Lower leg skin (tissue), 3 donors: ENCODE data around the gene IDNK.

ENCODE experiments used
- POLR2A ChIP-seq, 2 donors: fragments of 450-650 bp; IDR thresholded peaks; one replicate each; pipeline ENCODE4 v1.6.1; 2016 to 2017; ENCODE audit warnings: antibody characterized with exemption in 2 of 2, mild to moderate bottlenecking in 1 of 2, moderate library complexity in 1 of 2
- TF ChIP-seq, protein P1 (sequence below), 3 donors: fragments of 450-650 bp; IDR thresholded peaks; one replicate each; pipeline ENCODE4 v1.5.1; 2016; ENCODE audit warnings: antibody characterized with exemption in 3 of 3, mild to moderate bottlenecking in 3 of 3, moderate library complexity in 2 of 3

DNA sequence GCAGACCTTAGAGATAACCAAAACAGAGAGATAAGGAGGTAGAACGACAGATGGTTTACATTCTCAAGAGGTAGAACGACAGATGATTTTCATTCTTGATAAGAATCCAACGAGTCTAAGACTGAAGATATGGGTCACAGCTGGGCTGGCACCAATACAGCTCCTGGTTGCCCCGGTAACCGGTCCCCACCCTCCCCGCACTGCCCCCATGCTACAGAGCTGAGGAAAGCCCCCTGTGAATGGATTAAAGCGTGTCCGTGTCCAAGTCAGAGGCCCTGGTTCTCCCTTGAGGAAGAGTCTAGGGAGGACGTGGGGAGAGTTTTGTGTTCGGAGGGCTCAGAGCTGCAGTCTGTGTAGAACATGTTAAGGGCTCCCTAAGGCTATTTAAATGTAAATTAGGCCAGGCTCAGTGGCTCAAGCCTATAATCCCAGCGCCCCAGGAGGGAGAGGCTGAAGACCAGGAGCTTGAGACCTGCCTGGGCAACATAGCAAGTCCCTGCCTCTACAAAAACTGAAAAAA is 8.1 kb downstream of the IDNK start:
- TF ChIP-seq, protein P1, sequence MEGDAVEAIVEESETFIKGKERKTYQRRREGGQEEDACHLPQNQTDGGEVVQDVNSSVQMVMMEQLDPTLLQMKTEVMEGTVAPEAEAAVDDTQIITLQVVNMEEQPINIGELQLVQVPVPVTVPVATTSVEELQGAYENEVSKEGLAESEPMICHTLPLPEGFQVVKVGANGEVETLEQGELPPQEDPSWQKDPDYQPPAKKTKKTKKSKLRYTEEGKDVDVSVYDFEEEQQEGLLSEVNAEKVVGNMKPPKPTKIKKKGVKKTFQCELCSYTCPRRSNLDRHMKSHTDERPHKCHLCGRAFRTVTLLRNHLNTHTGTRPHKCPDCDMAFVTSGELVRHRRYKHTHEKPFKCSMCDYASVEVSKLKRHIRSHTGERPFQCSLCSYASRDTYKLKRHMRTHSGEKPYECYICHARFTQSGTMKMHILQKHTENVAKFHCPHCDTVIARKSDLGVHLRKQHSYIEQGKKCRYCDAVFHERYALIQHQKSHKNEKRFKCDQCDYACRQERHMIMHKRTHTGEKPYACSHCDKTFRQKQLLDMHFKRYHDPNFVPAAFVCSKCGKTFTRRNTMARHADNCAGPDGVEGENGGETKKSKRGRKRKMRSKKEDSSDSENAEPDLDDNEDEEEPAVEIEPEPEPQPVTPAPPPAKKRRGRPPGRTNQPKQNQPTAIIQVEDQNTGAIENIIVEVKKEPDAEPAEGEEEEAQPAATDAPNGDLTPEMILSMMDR (IDR thresholded peaks at IDR 0.05), result no peak
- no peak for TF ChIP-seq POLR2A (IDR thresholded peaks at IDR 0.05)
